Activated T-helper 2 cell treated with anti-CD3 and anti-CD28 coated beads, Interferon-gamma antibody, Interleukin-2, Interleukin-4, amounts not matched to agents 10 μg/mL and 5 μg/mL and 100 μg/mL, durations not matched to agents 14 hours and 24 hours and 36 hours (primary cell): ENCODE results near the gene PRM3. TPM values are rescaled to one million over a fixed set of nuclear protein-coding genes. Genes with fewer than 3 reads are reported as not detected.

Experiments
- DNase-seq: peaks from one replicate; pipeline ENCODE4 v3.0.0; 2021; ENCODE audit warnings: low spot score
- H3K27ac Mint-ChIP-seq: one replicate; pipeline ENCODE4 v1.8.0; 2021; ENCODE audit warnings: mixed read lengths
- H3K27me3 Mint-ChIP-seq: one replicate; pipeline ENCODE4 v1.8.0; 2021; ENCODE audit warnings: low read depth, mixed read lengths
- H3K36me3 Mint-ChIP-seq: one replicate; pipeline ENCODE4 v1.8.0; 2021; ENCODE audit warnings: low read depth, mixed read lengths
- H3K4me1 Mint-ChIP-seq: one replicate; pipeline ENCODE4 v1.8.0; 2021; ENCODE audit warnings: low read depth, mixed read lengths
- H3K4me3 Mint-ChIP-seq: one replicate; pipeline ENCODE4 v1.8.0; 2021; ENCODE audit warnings: low read depth, mild to moderate bottlenecking, moderate library complexity, mixed read lengths
- H3K9me3 Mint-ChIP-seq: one replicate; pipeline ENCODE4 v1.8.0; 2021; ENCODE audit warnings: mixed read lengths
- intact Hi-C: fragments of 100-400 bp; cut with micrococcal nuclease; formaldehyde crosslinking; loops from one replicate; pipeline ENCODE4 v1.15.1; 2023
- total RNA-seq: library from RNA; stranded (reverse); gene quantifications from 2 replicates; pipeline ENCODE4 v1.2.3, GENCODE V29; 2022

Gene PRM3
- total RNA-seq, 1 donor from 2014 or later, result not detected

DNA sequence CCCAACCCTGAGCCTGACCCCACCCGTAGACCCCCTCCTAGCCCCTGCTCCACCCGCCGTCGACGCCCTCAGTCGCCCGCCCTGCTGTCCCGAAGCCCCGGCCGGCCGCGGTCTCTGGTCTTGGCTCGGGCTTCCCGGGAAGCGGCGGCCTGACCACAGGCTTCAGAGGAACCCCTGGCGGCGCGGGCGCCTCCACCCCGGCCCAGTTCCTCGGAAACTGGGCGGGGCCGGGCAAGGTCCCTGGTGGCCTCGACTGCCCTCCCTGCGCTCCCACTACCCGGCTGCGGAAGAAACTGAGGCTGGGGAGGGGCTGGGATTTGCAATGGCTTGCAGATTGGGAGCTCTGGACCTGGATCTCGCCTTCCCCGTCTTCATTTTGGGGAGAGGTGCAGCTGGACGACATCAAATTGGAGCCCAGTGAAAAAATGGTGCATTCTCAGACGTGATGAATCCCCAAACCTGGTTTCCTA is 16.7 kb downstream of the PRM3 start:
- no peak for DNase-seq
- no peaks in the 10 kb centered on the region for H3K9me3 Mint-ChIP-seq
- H3K27ac Mint-ChIP-seq, result peak overlapping the region; percentile 97
- no peaks in the 10 kb centered on the region for H3K27me3 Mint-ChIP-seq
- intact Hi-C loops, result loop anchor here (1.0 to 10.0 kb wide), 5 partner anchors 54 to 538 kb away; partner anchors contain the start of genes CIITA and ZC3H7A
- peaks cover 35% of the 10 kb centered on the region for H3K4me1 Mint-ChIP-seq
- H3K36me3 Mint-ChIP-seq, result peaks cover 38% of the 10 kb centered on the region
- H3K4me3 Mint-ChIP-seq, result peak overlapping the region; percentile 96

DNA sequence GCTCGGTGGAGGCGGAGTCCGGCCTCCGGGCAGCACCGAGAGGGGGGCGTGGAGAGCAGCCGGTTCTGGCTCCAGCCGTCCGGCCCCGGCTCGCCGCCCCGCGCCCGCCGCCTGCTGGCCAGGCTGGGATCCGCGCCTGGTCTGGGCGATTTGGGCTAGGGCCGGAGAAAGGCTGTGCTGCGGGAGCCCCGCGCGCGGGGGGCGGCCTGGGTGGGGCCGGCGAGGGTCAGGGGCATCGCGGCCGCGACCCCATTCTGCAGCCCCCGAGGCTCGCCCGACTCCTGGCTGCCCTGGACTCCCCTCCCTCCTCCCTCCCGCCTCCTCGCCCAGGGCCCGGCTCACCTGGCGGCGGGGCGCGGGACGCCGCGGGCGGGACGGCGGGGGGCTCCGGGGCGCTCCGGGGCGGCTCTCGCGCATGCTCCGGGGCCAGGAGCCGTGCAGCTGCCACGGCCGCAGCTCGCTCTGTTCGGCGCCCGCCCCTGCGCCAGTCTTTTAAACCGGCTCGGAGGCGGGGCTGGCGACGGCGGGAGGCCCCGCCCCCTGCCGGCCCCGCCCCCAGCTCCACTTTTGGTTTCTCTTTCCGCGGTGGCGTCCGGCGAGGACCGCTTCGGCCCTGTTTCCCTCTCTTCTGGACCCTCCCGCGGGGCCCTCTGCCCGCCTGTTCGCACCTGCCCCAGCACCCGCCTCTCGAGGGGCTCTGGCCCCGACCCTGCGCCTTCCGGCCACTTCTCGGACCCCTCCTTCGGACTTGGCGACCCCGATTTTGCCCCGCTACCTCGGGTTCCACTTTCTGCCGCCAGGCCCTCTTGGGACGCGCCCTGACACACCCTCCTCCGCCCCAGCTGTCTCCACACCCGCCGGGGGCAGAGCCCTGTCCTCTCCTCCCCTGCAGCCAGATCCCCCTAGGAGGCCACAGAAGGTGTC is 17.4 kb downstream of the PRM3 start, which contains the start of gene SOCS1:
Gene SOCS1 (minus strand): TSS at position 468 of the 924 bp plus-strand sequence. CDS start 726 bp downstream, outside the sequence.
- peak; percentile 90 for DNase-seq
- intact Hi-C loops, result loop anchor here (1.0 to 10.0 kb wide), 4 partner anchors 55 to 539 kb away; partner anchors contain the start of genes CIITA and ZC3H7A
- peak within 1 kb of the TSS; percentile 99 for H3K4me3 Mint-ChIP-seq
- H3K27me3 Mint-ChIP-seq, result no peaks in the 10 kb centered on the region
- no peaks in the 10 kb centered on the region for H3K9me3 Mint-ChIP-seq
- peaks cover 38% of the 10 kb centered on the region for H3K4me1 Mint-ChIP-seq
- peak within 1 kb of the TSS; percentile 97 for H3K27ac Mint-ChIP-seq
- H3K36me3 Mint-ChIP-seq, result peaks cover 44% of the 10 kb centered on the region

DNA sequence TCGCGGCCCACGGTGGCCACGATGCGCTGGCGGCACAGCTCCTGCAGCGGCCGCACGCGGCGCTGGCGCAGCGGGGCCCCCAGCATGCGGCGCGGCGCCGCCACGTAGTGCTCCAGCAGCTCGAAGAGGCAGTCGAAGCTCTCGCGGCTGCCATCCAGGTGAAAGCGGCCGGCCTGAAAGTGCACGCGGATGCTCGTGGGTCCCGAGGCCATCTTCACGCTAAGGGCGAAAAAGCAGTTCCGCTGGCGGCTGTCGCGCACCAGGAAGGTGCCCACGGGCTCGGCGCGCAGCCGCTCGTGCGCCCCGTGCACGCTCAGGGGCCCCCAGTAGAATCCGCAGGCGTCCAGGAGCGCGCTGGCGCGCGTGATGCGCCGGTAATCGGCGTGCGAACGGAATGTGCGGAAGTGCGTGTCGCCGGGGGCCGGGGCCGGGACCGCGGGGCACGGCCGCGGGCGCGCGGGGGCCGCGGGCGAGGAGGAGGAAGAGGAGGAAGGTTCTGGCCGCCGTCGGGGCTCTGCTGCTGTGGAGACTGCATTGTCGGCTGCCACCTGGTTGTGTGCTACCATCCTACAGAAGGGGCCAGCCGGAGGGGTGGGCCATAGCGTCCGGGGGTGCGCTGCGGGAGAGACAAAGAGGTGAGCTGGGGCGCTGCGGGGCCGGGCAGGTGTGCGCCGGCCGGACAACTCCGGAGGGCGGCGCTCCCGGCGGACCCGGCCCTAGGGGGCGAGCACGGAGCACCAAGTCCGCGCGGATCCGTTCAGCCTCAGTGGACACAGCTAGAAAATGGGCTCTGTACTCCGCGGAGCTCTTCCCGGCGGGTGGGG is 18.3 kb downstream of the PRM3 start:
- intact Hi-C loops, result loop anchor here (10.0 kb wide), 2 partner anchors 380 to 540 kb away; partner anchors contain the start of genes CIITA and ZC3H7A
- peaks cover 52% of the 10 kb centered on the region for H3K36me3 Mint-ChIP-seq
- H3K4me3 Mint-ChIP-seq, result peak overlapping the region; percentile 99

DNA sequence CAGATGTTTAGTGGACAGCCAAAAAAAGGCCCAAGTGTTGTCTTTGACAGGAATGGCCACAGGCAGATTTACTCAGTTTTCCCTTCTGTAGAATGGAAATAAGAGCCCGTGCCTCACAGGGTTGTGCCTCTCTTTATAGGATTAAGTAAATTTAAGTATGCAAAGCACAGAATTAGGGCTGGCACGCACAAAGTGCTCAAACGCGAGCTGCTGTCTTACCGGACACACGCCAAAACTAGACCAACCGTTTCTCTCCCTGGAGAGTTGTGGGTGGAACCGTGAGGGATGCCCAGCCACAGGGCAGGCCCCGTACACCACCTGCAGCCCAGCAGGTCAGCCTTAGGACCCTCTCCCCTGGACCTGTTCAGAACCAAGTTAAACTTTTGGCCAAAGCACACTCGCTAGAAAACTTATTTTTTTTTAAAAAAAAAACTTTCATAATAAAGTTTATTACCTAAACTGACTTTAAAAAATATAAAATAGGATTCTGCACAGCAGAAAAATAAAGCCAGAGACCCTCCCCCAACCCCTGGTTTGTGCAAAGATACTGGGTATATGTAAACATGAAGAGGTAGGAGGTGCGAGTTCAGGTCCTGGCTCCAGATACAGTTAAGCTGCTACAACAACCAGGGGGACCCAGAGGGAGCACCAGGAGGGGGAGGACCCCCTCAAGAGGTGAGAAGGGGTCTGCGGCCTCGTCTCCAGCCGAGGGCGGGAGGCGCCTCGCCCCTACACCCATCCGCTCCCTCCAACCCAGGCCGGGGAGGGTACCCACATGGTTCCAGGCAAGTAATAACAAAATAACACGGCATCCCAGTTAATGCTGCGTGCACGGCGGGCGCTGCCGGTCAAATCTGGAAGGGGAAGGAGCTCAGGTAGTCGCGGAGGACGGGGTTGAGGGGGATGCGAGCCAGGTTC is 19.2 kb downstream of the PRM3 start:
- H3K36me3 Mint-ChIP-seq, result peaks cover 58% of the 10 kb centered on the region
- peaks cover 40% of the 10 kb centered on the region for H3K4me1 Mint-ChIP-seq
- H3K27me3 Mint-ChIP-seq, result no peaks in the 10 kb centered on the region
- peak overlapping the region; percentile 99 for H3K4me3 Mint-ChIP-seq
- peak overlapping the region; percentile 91 for H3K27ac Mint-ChIP-seq
- intact Hi-C loops, result loop anchor here (1.0 to 10.0 kb wide), 6 partner anchors 77 to 541 kb away; partner anchors contain the start of genes CIITA and ZC3H7A
- no peaks in the 10 kb centered on the region for H3K9me3 Mint-ChIP-seq
- no peak for DNase-seq

More for the DNA sequence above, 18.3 kb downstream of the PRM3 start:
- no peaks in the 10 kb centered on the region for H3K9me3 Mint-ChIP-seq
- peaks cover 45% of the 10 kb centered on the region for H3K4me1 Mint-ChIP-seq
- peak overlapping the region; percentile 78 for H3K27ac Mint-ChIP-seq
- peak; percentile 61 for DNase-seq
- H3K27me3 Mint-ChIP-seq, result no peaks in the 10 kb centered on the region

DNA sequence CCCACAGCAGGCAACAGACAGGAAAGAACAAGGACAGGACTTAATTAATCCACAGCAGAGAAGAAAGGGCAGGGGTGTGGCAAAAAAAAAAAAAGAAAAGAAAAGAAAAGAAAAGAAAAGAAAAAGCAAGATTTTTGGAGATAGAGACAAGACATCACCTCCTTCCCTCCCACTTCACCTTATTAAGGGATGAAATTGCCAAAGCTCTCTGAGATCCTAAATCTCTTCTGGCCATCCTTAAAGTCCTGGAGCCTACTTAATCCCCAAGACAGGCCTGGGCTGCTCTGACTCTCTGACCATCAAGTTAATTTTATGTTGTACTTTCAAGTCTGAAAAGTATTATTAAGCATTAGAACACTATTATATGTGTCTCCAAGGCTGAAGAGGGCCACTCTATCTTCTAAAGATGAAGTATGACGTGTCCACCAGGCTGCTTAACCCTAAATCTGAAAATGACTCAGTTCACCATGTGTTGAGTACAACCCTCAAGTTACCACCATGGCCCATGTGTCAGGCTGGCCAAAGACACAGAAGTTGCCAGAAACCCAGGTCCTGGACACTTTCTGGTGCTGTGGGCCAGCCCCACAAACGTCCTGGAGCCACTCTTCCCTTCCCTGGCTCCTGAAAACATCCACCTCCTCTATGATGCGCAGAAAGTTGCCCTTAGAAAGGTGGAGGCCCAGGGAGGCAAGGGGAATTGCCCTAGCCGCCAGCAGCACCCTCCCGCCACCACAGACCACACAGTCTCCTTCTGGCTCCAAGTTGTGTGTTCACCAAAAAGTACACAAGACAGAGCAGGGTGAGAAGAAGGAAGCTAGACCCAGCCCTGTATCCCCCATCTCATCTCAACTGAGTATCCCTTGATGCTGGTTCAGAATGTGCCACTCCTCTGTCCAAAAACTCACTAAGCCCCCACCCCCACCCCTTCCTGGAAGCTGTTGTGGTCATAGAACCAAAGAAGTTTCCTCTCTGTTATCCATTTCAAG is 20.1 kb downstream of the PRM3 start:
- peaks cover 67% of the 10 kb centered on the region for H3K36me3 Mint-ChIP-seq
- intact Hi-C loops, result loop anchor here (1.0 to 10.0 kb wide), 6 partner anchors 77 to 541 kb away; partner anchors contain the start of genes CIITA and ZC3H7A
- peak; percentile 40 for DNase-seq
- H3K27me3 Mint-ChIP-seq, result no peaks in the 10 kb centered on the region
- H3K27ac Mint-ChIP-seq, result peak overlapping the region; percentile 91
- H3K4me3 Mint-ChIP-seq, result peak overlapping the region; percentile 99
- H3K4me1 Mint-ChIP-seq, result peaks cover 40% of the 10 kb centered on the region
- H3K9me3 Mint-ChIP-seq, result no peaks in the 10 kb centered on the region

DNA sequence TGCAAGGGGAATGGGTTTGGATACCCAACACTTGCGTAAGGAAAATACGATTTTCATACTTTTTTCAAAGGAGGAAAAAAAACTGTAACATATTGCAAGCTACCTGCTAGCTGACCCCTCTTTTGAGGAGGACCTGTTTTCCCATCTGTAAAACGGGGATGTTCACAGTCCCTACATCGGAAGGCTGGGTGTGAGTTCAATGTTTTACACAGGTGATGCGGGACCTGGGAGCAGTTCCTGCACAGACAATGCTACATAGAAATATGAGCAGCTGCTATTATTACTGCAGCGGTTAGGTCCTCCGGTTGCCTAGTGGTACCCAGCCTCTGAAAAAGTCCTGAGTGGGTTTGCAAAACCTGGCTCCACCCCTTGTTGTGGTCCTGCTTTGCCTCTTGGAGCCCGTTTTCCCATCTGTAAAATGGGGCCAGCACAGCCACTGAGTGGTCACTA is 20.9 kb downstream of the PRM3 start:
- no peak for DNase-seq
- Mint-ChIP-seq H3K9me3 (no peaks in the 10 kb centered on the region), H3K27ac (peak overlapping the region; percentile 91), H3K27me3 (no peaks in the 10 kb centered on the region), H3K4me3 (peak overlapping the region; percentile 99), H3K36me3 (peaks cover 75% of the 10 kb centered on the region), H3K4me1 (peaks cover 37% of the 10 kb centered on the region)
- intact Hi-C loops, result loop anchor here (1.0 to 10.0 kb wide), 9 partner anchors 18 to 542 kb away; partner anchors contain the start of genes CIITA and ZC3H7A

DNA sequence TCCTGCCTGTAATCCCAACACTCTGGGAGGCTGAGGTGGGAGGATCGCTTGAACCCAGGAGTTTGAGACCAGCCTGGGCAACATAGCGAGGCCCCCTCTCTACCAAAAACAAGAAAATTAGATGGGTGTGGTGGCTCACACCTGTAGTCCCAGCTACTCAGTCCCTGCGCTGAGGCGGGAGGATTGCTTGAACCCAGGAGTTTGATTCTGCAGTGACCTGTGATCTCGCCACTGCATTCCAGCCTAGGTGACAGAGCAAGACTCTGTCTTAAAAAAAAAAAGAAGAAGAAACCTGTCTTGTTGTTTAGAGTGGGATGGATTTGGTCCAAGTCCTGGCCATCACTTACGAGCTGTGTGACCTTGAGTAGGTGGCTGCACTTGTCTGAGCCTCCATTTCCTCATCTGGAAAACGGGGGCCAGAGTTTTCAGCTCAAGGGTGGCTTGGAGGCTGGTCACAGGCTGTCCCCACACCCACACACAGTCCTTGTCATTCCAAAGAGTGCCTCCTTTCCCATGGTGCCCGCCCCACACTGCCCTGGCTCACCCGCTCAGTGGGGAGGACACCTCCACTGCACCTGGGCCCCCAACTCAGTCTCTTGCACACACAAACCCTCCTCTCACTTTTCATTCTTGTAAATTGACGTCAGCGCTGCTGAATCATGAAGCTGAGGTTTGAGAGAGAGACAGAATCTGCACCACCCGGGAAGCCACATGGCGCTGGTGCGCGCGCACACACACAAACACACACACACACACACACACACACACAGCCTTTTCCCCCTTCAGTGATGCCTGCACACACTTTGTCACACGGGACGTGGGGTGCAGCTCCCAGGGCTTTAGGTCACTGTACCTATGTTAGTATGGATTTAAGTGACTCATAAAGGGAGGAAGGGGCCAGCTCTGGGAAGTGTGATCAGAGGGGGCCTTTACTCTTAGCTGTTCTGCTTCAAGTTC is 21.6 kb downstream of the PRM3 start:
- Mint-ChIP-seq H3K9me3 (no peaks in the 10 kb centered on the region), H3K27me3 (no peaks in the 10 kb centered on the region), H3K4me3 (peak overlapping the region; percentile 99), H3K4me1 (peaks cover 36% of the 10 kb centered on the region), H3K27ac (peak overlapping the region; percentile 91), H3K36me3 (peaks cover 79% of the 10 kb centered on the region)
- DNase-seq, result peak; percentile 71
- intact Hi-C loops, result loop anchor here (1.0 to 10.0 kb wide), 9 partner anchors 18 to 543 kb away; partner anchors contain the start of genes CIITA and ZC3H7A

DNA sequence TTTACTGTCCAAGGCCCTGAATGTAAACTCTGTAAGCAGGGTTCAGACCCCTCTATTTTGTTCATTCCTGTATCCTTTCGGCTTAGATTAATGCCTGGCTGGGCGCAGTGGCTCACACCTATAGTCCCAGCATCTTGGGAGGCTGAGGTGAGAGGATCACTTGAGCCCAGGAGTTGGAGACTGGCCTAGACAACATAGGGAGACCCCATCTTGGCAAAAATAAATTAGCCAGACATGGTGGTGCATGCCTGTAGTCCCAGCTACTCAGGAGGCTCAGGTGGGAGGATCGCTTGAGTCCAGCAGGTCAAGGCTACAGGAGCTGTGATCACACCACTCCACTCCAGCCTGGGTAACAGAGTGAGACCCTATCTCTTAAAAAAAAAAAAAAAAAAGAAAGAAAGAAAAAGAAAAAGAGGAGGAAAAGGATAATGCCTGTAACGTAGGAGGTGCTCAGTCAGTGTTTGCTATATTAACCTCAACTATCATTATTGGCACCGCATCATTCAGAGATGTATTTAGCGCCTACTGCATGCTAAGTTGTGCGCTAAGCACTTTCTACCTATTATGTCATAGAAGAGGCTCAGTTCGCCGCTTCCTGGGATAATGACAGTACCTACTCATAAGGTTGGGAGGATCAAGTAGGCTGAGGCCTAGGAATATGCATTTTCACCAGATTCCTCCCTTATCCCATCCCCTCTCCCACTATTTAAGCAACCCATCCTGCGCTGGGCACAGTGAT is 22.5 kb downstream of the PRM3 start:
- DNase-seq, result no peak
- intact Hi-C loops, result loop anchor here (10.0 kb wide), 2 partner anchors 376 to 544 kb away; partner anchors contain the start of genes CIITA and ZC3H7A
- H3K9me3 Mint-ChIP-seq, result no peaks in the 10 kb centered on the region
- peak overlapping the region; percentile 99 for H3K4me3 Mint-ChIP-seq
- H3K4me1 Mint-ChIP-seq, result peaks cover 42% of the 10 kb centered on the region
- H3K27me3 Mint-ChIP-seq, result no peaks in the 10 kb centered on the region
- H3K27ac Mint-ChIP-seq, result peak overlapping the region; percentile 91
- H3K36me3 Mint-ChIP-seq, result peaks cover 82% of the 10 kb centered on the region

DNA sequence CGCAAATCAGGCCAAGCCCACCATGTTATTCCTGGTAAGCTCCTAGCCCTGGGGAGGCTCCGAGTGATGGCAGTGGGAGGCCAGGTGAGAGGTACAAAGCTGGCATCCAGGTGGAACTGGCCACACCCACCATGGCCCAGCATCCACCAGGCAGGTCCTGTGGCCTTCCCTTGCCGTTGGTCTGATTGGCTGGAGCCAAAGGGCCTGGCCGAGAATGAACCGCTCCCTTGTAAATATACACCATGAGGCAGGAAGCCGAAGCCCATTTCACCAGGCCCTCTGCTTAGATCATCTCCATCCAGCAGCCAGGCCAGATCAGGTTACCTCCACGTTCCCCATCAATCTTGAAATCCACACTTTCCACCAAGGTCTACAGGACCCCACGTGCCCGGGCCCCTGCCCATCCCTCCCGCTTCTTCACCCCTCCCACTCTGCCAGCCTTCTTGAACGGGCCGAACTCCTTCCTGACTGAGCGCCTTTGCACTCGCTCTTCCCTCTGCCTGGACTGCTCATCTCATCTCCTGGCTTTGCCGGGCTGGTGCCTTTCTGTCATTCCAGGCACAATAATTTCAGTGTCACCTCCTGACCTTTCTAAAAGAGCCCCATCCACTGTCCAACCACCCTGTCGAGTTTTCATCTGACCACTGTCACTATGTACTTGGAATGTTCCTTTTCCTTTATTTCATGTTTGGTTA is 23.2 kb downstream of the PRM3 start:
- DNase-seq, result no peak
- H3K4me3 Mint-ChIP-seq, result no peak overlapping the region
- H3K27me3 Mint-ChIP-seq, result no peaks in the 10 kb centered on the region
- H3K27ac Mint-ChIP-seq, result peak overlapping the region; percentile 81
- no peaks in the 10 kb centered on the region for H3K9me3 Mint-ChIP-seq
- intact Hi-C loops, result loop anchor here (10.0 kb wide), 2 partner anchors 375 to 545 kb away; partner anchors contain the start of genes CIITA and ZC3H7A
- peaks cover 84% of the 10 kb centered on the region for H3K36me3 Mint-ChIP-seq
- H3K4me1 Mint-ChIP-seq, result peaks cover 49% of the 10 kb centered on the region
